Glutamatergic neuron (in vitro differentiated cells): ENCODE data around the gene DHRS2. TPM values are rescaled to one million over a fixed set of nuclear protein-coding genes. Genes with fewer than 3 reads are reported as not detected.
A peak's percentile ranks its signal among the peaks of the same experiment; 100 is the strongest.
"Not testable (repeated sequence)": the region's sequence is repeated elsewhere in the genome, so short reads cannot be mapped to it uniquely, and the experiment has no call there.

ENCODE experiments used
- DNase-seq: peaks from one replicate; pipeline ENCODE4 v3.0.0; 2022
- H3K27ac Mint-ChIP-seq: one replicate; pipeline ENCODE4 v1.8.0; 2020; ENCODE audit warnings: mild to moderate bottlenecking, mixed read lengths, inconsistent platforms; ENCODE audit not compliant: unreplicated experiment
- H3K27me3 Mint-ChIP-seq: one replicate; pipeline ENCODE4 v1.8.0; 2020; ENCODE audit warnings: mild to moderate bottlenecking, moderate library complexity, mixed read lengths, inconsistent platforms; ENCODE audit not compliant: unreplicated experiment
- H3K36me3 Mint-ChIP-seq: one replicate; pipeline ENCODE4 v1.8.0; 2020; ENCODE audit warnings: mild to moderate bottlenecking, mixed read lengths, inconsistent platforms; ENCODE audit not compliant: unreplicated experiment
- H3K4me1 Mint-ChIP-seq: one replicate; pipeline ENCODE4 v1.8.0; 2020; ENCODE audit warnings: mild to moderate bottlenecking, low read depth, mixed read lengths, inconsistent platforms; ENCODE audit not compliant: unreplicated experiment
- H3K4me3 Mint-ChIP-seq: one replicate; pipeline ENCODE4 v1.8.0; 2020; ENCODE audit warnings: mild to moderate bottlenecking, mixed read lengths, inconsistent platforms; ENCODE audit not compliant: unreplicated experiment
- H3K9me3 Mint-ChIP-seq: one replicate; pipeline ENCODE4 v1.8.0; 2020; ENCODE audit warnings: mild to moderate bottlenecking, moderate library complexity, mixed read lengths, inconsistent platforms; ENCODE audit not compliant: unreplicated experiment
- total RNA-seq: library from RNA; stranded (reverse); fragmentation: NEBNext Ultra II Directional; extraction: Animal tissue kit (Norgen Biotek cat#: 25700); gene quantifications from one replicate; pipeline ENCODE4 v1.2.1, GENCODE V29; 2021; ENCODE audit not compliant: unreplicated experiment
- TF ChIP-seq, protein P1 (sequence below): fragments of 200-600 bp; sonication (generic); IDR thresholded peaks from one replicate; pipeline ENCODE4 v1.5.0; 2021; ENCODE audit not compliant: partially characterized antibody, unreplicated experiment

Gene DHRS2
- total RNA-seq, 1 donor from 2014 or later: 0.42 TPM

DNA sequence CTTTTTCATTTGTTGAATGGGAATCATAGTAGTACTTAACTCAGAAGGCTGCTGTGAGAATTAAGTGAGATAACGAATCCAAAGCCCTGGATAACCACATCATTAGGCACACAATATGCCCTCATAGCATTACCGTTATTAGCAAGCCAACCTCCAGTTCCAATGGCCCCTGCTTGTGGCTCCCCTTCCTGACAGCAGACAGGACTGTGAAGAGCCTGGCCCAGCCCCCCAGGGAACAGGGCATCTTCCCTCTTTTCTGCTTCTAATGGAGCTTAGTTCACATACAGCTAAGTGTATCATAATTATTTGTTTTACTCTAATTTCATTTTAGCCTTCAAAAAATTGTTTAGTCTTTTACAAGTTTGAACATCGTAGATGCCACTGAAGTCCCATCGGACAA lies 39.7 kb downstream of the DHRS2 start:
- H3K9me3 Mint-ChIP-seq: no peaks in the 10 kb centered on the region
- TF ChIP-seq, protein P1, sequence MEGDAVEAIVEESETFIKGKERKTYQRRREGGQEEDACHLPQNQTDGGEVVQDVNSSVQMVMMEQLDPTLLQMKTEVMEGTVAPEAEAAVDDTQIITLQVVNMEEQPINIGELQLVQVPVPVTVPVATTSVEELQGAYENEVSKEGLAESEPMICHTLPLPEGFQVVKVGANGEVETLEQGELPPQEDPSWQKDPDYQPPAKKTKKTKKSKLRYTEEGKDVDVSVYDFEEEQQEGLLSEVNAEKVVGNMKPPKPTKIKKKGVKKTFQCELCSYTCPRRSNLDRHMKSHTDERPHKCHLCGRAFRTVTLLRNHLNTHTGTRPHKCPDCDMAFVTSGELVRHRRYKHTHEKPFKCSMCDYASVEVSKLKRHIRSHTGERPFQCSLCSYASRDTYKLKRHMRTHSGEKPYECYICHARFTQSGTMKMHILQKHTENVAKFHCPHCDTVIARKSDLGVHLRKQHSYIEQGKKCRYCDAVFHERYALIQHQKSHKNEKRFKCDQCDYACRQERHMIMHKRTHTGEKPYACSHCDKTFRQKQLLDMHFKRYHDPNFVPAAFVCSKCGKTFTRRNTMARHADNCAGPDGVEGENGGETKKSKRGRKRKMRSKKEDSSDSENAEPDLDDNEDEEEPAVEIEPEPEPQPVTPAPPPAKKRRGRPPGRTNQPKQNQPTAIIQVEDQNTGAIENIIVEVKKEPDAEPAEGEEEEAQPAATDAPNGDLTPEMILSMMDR: no peak
- no peak overlapping the region for H3K27ac Mint-ChIP-seq
- DNase-seq: peak; percentile 52
- peaks cover 3% of the 10 kb centered on the region for H3K4me1 Mint-ChIP-seq
- no peak overlapping the region for H3K4me3 Mint-ChIP-seq
- H3K36me3 Mint-ChIP-seq: no peaks in the 10 kb centered on the region
- no peaks in the 10 kb centered on the region for H3K27me3 Mint-ChIP-seq

DNA sequence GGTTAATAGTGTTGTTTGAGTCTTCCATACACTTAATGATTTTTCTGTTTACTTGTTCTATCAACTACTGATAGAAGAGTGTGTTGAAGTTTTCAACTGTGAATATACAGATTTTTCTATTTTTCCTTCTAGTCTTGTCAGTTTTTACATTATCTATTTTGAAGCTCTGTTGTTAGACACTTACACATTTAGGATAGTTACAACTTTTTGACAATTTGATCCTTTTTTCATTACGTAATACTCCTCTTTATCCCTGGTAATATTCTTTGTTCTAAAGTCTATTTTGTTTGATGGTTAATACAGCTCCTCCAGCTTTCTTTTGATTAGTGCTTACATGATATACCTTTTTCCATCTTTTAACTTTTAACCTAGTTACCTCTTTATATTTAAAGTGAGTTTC lies 45.2 kb downstream of the DHRS2 start:
- Mint-ChIP-seq H3K4me1 (no peaks in the 10 kb centered on the region), H3K4me3 (no peak overlapping the region), H3K36me3 (no peaks in the 10 kb centered on the region), H3K27ac (no peak overlapping the region), H3K27me3 (no peaks in the 10 kb centered on the region), H3K9me3 (no peaks in the 10 kb centered on the region)
- no peak for DNase-seq
- TF ChIP-seq, protein P1: no peak

DNA sequence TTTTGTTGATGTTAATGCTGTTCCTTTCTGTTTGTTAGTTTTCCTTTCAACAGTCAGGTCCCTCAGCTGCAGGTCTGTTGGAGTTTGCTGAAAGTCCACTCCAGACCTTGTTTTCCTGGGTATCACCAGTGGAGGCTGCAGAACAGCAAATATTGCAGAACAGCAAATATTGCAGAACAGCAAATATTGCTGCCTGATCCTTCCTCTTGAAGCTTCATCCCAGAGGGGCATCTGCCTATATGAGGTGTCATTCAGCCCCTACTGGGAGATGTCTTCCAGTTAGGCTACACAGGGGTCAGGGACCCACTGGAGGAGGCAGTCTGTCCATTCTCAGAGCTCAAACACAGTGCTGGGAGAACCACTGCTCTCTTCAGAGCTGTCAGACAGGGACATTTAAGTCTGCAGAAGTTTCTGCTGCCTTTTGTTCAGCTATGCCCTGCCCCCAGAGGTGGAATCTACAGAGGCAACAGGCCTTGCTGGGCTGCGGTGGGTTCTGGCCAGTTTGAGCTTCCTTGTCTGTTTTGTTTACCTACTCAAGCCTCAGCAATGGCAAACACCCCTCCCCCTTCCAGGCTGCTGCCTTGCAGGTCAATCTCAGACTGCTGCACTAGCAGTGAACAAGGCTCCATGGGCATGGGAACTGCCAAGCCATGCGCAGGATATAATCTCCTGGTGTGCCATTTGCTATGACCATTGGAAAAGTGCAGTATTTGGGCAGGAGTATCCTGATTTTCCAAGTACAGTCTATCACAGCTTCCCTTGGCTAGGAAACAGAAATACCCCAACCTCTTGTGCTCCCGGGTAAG lies 53.7 kb downstream of the DHRS2 start:
- H3K4me1 Mint-ChIP-seq: not testable (repeated sequence)

DNA sequence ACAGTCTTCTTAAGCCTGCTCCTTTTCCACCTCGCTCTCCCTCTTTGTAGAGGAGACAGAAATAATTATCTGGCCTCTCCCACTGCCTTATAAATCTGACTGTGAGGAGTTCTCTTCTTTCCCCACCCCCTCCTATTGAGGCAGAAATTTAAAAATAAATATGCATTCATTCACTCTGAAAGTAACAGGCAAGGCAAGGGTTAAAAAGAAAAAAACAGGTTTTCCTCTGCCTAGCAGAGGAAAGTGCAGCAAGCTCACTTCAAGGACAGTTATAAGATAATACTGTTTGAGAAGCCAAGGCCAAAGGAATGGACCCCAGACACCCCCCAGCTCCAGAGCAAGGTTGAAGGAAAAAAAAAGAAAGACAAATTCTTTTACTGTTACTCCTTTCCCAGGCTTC lies 56.3 kb downstream of the DHRS2 start:
- H3K27ac Mint-ChIP-seq: no peak overlapping the region
- peaks cover 4% of the 10 kb centered on the region for H3K9me3 Mint-ChIP-seq
- H3K4me3 Mint-ChIP-seq: no peak overlapping the region
- TF ChIP-seq, protein P1: no peak
- no peaks in the 10 kb centered on the region for H3K27me3 Mint-ChIP-seq
- no peaks in the 10 kb centered on the region for H3K4me1 Mint-ChIP-seq
- H3K36me3 Mint-ChIP-seq: no peaks in the 10 kb centered on the region
- DNase-seq: no peak

More for the DNA sequence above, 53.7 kb downstream of the DHRS2 start:
- not testable (repeated sequence) for DNase-seq, H3K9me3 Mint-ChIP-seq, H3K4me3 Mint-ChIP-seq, H3K36me3 Mint-ChIP-seq, H3K27me3 Mint-ChIP-seq, H3K27ac Mint-ChIP-seq

DNA sequence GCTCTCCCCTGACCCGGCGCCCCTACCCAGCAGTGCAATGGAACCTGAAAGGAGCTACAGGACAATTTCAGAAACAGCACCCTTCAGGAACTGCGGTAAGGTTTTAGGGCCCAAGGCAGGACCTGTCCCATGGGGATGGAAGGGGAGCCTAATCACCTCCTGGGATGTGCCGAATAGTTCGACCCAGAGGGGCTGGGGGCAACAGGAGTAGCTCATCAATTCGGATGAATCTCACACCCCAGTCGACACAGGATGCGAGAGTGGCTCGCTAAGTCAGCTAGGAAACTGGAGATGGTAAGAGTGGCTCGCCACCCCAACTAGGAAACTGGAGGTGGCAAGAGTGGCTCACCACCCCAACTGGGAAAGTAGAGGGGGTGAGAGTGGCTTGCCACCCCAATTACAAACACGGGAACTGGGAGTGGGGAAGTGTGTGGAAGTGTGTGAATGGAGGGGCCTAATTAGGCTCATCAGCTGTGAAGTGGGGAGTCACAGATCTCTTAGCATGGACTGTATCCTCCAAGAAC lies 57.1 kb downstream of the DHRS2 start:
- Mint-ChIP-seq H3K4me1 (no peaks in the 10 kb centered on the region), H3K36me3 (no peaks in the 10 kb centered on the region), H3K4me3 (no peak overlapping the region), H3K27me3 (no peaks in the 10 kb centered on the region), H3K27ac (no peak overlapping the region), H3K9me3 (peaks cover 4% of the 10 kb centered on the region)
- DNase-seq: no peak
- TF ChIP-seq, protein P1: no peak
